Measurements from ENCODE around the gene TNFAIP8L2. TPM values are rescaled to one million over a fixed set of nuclear protein-coding genes. Genes with fewer than 3 reads are reported as not detected.

TNFAIP8L2 gene
- total RNA-seq, 1 experiment from 2014 or later = not detected

DNA sequence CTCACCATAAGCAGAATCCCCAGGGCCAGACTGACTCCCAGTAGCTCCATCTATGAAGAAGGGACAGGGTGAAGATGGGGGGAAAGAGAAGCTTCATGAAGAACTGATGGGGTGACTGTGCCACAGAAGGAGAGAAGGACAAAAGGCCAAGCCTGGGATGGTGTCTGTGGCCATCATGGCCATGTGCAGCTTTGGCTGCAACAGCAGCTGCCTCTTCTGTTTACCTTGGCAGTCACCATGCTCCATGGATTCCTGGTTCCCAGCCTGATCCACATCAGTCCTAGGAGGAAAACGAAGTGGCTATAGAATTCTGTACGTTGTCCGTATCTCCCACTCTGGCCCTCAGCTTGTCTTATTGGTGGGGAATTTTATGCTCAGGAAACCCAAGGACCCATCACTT lies 22.1 kb upstream of the TNFAIP8L2 start:
- TF ChIP-seq, protein P1, sequence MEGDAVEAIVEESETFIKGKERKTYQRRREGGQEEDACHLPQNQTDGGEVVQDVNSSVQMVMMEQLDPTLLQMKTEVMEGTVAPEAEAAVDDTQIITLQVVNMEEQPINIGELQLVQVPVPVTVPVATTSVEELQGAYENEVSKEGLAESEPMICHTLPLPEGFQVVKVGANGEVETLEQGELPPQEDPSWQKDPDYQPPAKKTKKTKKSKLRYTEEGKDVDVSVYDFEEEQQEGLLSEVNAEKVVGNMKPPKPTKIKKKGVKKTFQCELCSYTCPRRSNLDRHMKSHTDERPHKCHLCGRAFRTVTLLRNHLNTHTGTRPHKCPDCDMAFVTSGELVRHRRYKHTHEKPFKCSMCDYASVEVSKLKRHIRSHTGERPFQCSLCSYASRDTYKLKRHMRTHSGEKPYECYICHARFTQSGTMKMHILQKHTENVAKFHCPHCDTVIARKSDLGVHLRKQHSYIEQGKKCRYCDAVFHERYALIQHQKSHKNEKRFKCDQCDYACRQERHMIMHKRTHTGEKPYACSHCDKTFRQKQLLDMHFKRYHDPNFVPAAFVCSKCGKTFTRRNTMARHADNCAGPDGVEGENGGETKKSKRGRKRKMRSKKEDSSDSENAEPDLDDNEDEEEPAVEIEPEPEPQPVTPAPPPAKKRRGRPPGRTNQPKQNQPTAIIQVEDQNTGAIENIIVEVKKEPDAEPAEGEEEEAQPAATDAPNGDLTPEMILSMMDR (conservative IDR thresholded peaks at IDR 0.05) = no peak
- H2BK5ac ChIP-seq (ENCODE audit: insufficient read length, low read length) = no peak overlapping the region
- no peak overlapping the region for H3K4me2 ChIP-seq (ENCODE audit: insufficient read depth, insufficient read length, low read length)
- H3K9me3 ChIP-seq (ENCODE audit: control insufficient read depth, low read depth, low read length) = no peaks in the 10 kb centered on the region
- H3K79me1 ChIP-seq (ENCODE audit: insufficient read depth, low read depth, low read length, poor library complexity, severe bottlenecking) = no peaks in the 10 kb centered on the region
- no CpG with 5 or more reads among the region's 3 CpGs for WGBS (ENCODE audit: extremely low coverage, insufficient read length, low lambda C conversion rate)
- Mint-ChIP-seq H3K27me3 (ENCODE audit: low read depth) (peaks cover 12% of the 10 kb centered on the region), H3K4me1 (peaks cover 14 to 19% of the 10 kb centered on the region in 2 experiments), H3K9me3 (no peaks in the 10 kb centered on the region), H3K4me3 (no peak overlapping the region; a peak in 1 of 5 replicates), H3K36me3 (ENCODE audit: insufficient read depth in 1 of 3, low read depth in 3 of 3) (peaks cover 15 to 43% (median 36%) of the 10 kb centered on the region in 3 experiments), H3K27ac (no peak overlapping the region; a peak in 1 of 7 replicates)
- H4K20me1 ChIP-seq (ENCODE audit: control insufficient read depth, insufficient read depth, insufficient read length) = no peaks in the 10 kb centered on the region
- no peak overlapping the region for H2AFZ ChIP-seq (ENCODE audit: low read length)
- no peak overlapping the region for H2BK20ac ChIP-seq (ENCODE audit: low read depth, low read length, poor library complexity, severe bottlenecking)
- H4K8ac ChIP-seq (replicated peaks; ENCODE audit: insufficient read length, low read depth, low read length) = no peak overlapping the region
- no peak overlapping the region for H3K56ac ChIP-seq (ENCODE audit: insufficient read length, low read depth, low read length)
- no peak overlapping the region for H3T11ph ChIP-seq (ENCODE audit: low read length)
- no peak overlapping the region for H2BK15ac ChIP-seq (ENCODE audit: low read depth, low read length)
- H3K14ac ChIP-seq (ENCODE audit: insufficient read depth, low read length) = no peak overlapping the region
- no peak overlapping the region for H3K4ac ChIP-seq (ENCODE audit: low read depth, low read length)
- no peak overlapping the region for H2AK5ac ChIP-seq (ENCODE audit: insufficient read length, low read length)
- no peak for DNase-seq
- peaks cover 15% of the 10 kb centered on the region for H3K23me2 ChIP-seq (ENCODE audit: insufficient read length, low read depth, low read length, poor library complexity, severe bottlenecking)
- no peak overlapping the region for H3K18ac ChIP-seq (ENCODE audit: insufficient read length, low read depth, low read length)
- H3K23ac ChIP-seq (ENCODE audit: insufficient read length, low read depth, low read length) = no peak overlapping the region
- H3K4me1 ChIP-seq (ENCODE audit: insufficient read depth, low read length) = no peaks in the 10 kb centered on the region
- no peak overlapping the region for H3K27ac ChIP-seq (ENCODE audit: insufficient read length, low read depth, low read length)
- no peak overlapping the region for H4K5ac ChIP-seq (ENCODE audit: insufficient read length, low read depth, low read length)
- H3K79me2 ChIP-seq (ENCODE audit: insufficient read depth, low read length) = no peaks in the 10 kb centered on the region
- no peak overlapping the region for H2BK120ac ChIP-seq (ENCODE audit: low read depth, low read length, poor library complexity, severe bottlenecking)
- no peak overlapping the region for H4K91ac ChIP-seq (ENCODE audit: insufficient read length, low read depth, low read length)
- no peak overlapping the region for H3K9ac ChIP-seq (ENCODE audit: extremely low read depth, insufficient read length, low read length)
- no peaks in the 10 kb centered on the region; the same call in 1 of the 2 replicates for H3K27me3 ChIP-seq (ENCODE audit: insufficient read depth, low read length)
- H2BK12ac ChIP-seq (ENCODE audit: insufficient read length, low read depth, low read length) = no peak overlapping the region
